ENCODE measurements around the gene CCDC174. TPM values are rescaled to one million over a fixed set of nuclear protein-coding genes. Genes with fewer than 3 reads are reported as not detected.
"Not testable (repeated sequence)": the region's sequence is repeated elsewhere in the genome, so short reads cannot be mapped to it uniquely, and the experiment has no call there.

The CCDC174 gene
- total RNA-seq, 3 donors from 2014 or later, result 20.0 to 29.8 (median 27.9) TPM

DNA sequence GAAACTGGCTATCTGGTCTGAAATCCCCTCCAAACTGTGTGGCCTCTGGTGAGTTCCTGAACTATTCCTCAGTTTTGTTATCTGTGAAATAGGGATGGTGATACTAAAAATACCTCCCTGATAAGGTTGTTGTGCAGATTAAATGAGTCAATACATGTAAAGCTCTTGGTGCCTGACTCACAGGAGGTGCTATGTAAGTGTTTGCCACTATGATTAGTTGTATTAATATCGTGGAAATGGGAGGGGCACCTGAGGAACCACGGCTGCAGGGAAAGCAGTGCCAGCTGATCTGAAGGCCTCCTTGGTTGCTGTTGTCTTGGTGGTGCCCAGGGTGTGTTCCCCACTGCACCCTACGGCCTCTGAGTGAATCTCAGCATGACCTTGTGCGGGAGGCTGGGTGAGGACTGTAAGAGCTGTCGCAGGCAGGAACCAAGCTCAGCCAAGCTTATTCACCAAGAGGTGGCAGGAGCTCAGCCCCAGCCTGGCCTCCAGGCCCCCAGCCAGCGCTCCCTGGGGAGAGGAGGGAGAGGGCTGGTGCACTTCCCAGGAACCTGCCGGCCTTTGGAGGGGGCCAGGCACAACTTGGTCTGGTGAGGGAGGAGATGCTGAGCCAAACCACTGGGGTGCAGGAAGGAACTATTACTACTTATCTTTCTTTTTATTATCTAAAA is 44.8 kb upstream of the CCDC174 start:
- DNase-seq (no peak), ATAC-seq (no peak)
- H3K4me3 ChIP-seq, result no peak overlapping the region
- intact Hi-C loops (cut with DNase I, micrococcal nuclease), result no loop called here
- peaks cover 5% of the 10 kb centered on the region for H3K4me1 ChIP-seq (ENCODE audit: low read depth)
- TF ChIP-seq, protein P1, sequence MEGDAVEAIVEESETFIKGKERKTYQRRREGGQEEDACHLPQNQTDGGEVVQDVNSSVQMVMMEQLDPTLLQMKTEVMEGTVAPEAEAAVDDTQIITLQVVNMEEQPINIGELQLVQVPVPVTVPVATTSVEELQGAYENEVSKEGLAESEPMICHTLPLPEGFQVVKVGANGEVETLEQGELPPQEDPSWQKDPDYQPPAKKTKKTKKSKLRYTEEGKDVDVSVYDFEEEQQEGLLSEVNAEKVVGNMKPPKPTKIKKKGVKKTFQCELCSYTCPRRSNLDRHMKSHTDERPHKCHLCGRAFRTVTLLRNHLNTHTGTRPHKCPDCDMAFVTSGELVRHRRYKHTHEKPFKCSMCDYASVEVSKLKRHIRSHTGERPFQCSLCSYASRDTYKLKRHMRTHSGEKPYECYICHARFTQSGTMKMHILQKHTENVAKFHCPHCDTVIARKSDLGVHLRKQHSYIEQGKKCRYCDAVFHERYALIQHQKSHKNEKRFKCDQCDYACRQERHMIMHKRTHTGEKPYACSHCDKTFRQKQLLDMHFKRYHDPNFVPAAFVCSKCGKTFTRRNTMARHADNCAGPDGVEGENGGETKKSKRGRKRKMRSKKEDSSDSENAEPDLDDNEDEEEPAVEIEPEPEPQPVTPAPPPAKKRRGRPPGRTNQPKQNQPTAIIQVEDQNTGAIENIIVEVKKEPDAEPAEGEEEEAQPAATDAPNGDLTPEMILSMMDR (IDR thresholded peaks at IDR 0.05), result no peak
- H3K36me3 ChIP-seq (ENCODE audit: low read depth), result no peaks in the 10 kb centered on the region
- no peaks in the 10 kb centered on the region for H3K9me3 ChIP-seq

DNA sequence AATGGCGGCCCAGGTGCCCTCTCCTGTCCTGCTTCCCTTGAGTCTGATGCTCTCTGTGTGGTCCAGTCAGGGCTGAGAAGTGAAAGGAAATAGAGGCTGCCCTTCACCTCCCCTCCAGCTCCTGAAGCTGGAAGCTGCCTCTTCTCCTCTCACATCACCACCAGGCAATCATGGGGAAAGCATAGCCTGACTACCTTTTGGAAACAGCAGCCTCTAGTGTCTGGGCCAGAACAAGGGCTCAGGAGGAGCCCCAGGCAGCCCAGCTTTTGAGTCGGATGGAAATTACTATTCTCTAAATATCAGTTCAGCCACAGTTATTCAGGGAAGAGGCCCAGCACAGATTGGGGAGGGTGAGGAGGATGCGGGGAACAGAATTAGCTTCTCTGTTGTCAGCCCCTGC is 43.3 kb upstream of the CCDC174 start:
- ATAC-seq (no peak), DNase-seq (no peak)
- H3K9me3 ChIP-seq, result no peaks in the 10 kb centered on the region
- H3K4me3 ChIP-seq, result no peak overlapping the region
- TF ChIP-seq, protein P1 (IDR thresholded peaks at IDR 0.05), result no peak
- H3K4me1 ChIP-seq (ENCODE audit: low read depth), result no peaks in the 10 kb centered on the region
- intact Hi-C loops (cut with DNase I, micrococcal nuclease), result no loop called here
- H3K36me3 ChIP-seq (ENCODE audit: low read depth), result no peaks in the 10 kb centered on the region

GRCh38 chr3:14609058-14609457 is 42.5 kb upstream of the CCDC174 start:
- ATAC-seq; H3K36me3 ChIP-seq (ENCODE audit: low read depth); intact Hi-C loops (cut with DNase I, micrococcal nuclease); H3K4me3 ChIP-seq; DNase-seq; H3K9me3 ChIP-seq; H3K4me1 ChIP-seq (ENCODE audit: low read depth): not testable (repeated sequence)

- TF ChIP-seq, protein P1 (IDR thresholded peaks at IDR 0.05), result no peak
- no peak for DNase-seq
Measured at GRCh38 chr3:14609506-14609905, 42.1 kb upstream of the CCDC174 start.

DNA sequence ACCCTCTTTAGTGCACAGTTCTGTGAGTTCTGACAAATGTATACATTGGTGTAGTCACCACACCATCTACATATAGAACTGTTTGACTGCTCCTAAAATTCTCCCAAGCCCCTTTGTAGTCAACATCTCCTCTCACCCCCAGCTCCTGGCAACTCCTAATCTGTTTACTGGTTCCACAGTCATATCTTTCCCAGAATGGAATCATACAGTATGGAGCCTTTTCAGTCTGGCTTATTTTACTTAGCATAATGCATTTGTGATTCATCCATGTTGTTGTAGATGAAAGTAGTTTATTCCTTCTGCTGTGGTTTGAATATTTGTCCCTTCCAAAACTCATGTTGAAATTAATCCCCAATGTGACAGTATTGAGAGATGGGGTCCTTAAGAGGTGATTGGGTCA is 41.6 kb upstream of the CCDC174 start:
- no peak for ATAC-seq
- no peaks in the 10 kb centered on the region for H3K36me3 ChIP-seq (ENCODE audit: low read depth)
- intact Hi-C loops (cut with DNase I, micrococcal nuclease), result no loop called here

More at GRCh38 chr3:14609506-14609905, 42.1 kb upstream of the CCDC174 start:
- H3K36me3 ChIP-seq (ENCODE audit: low read depth), result no peaks in the 10 kb centered on the region
- intact Hi-C loops (cut with DNase I, micrococcal nuclease), result no loop called here
- H3K9me3 ChIP-seq, result no peaks in the 10 kb centered on the region
- no peaks in the 10 kb centered on the region for H3K4me1 ChIP-seq (ENCODE audit: low read depth)
- no peak for ATAC-seq
- no peak overlapping the region for H3K4me3 ChIP-seq

GRCh38 chr3:14614189-14614588 is 37.4 kb upstream of the CCDC174 start:
- TF ChIP-seq, protein P1 (IDR thresholded peaks at IDR 0.05), result no peak
- DNase-seq, result no peak
- intact Hi-C loops (cut with DNase I, micrococcal nuclease), result no loop called here
- Histone ChIP-seq H3K4me1 (ENCODE audit: low read depth) (no peaks in the 10 kb centered on the region), H3K4me3 (no peak overlapping the region), H3K36me3 (ENCODE audit: low read depth) (no peaks in the 10 kb centered on the region), H3K9me3 (no peaks in the 10 kb centered on the region)
- no peak for ATAC-seq

More for the DNA sequence above, 41.6 kb upstream of the CCDC174 start:
- Histone ChIP-seq H3K4me1 (ENCODE audit: low read depth) (no peaks in the 10 kb centered on the region), H3K4me3 (no peak overlapping the region), H3K9me3 (no peaks in the 10 kb centered on the region)
- TF ChIP-seq, protein P1 (IDR thresholded peaks at IDR 0.05), result no peak
- no peak for DNase-seq
